ENCODE measurements around the gene MTOR. TPM values are rescaled to one million over a fixed set of nuclear protein-coding genes. Genes with fewer than 3 reads are reported as not detected.

Gene MTOR
- total RNA-seq, 1 donor from 2014 or later: 43.6 TPM

GRCh38 chr1:11216074-11216473 lies 46.3 kb downstream of the MTOR start:
- Mint-ChIP-seq H3K4me3 (ENCODE audit: unreplicated experiment) (no peak overlapping the region), H3K9me3 (ENCODE audit: unreplicated experiment) (no peaks in the 10 kb centered on the region), H3K4me1 (ENCODE audit: low read depth, unreplicated experiment) (no peaks in the 10 kb centered on the region), H3K27me3 (ENCODE audit: low read depth, unreplicated experiment) (no peaks in the 10 kb centered on the region), H3K36me3 (ENCODE audit: low read depth, unreplicated experiment) (peaks cover 29% of the 10 kb centered on the region), H3K27ac (ENCODE audit: unreplicated experiment) (no peak overlapping the region)
- TF ChIP-seq EZH2 (IDR thresholded peaks at IDR 0.05; ENCODE audit: insufficient read depth, low read length) (no peak), CTCF (IDR thresholded peaks at IDR 0.05; ENCODE audit: insufficient read depth, low read depth, low read length) (no peak)
- FAIRE-seq (no peak), DNase-seq (ENCODE audit: low read depth) (no peak)
- no peak overlapping the region for H2AFZ ChIP-seq (ENCODE audit: low read depth, low read length)
- H3K9ac ChIP-seq (ENCODE audit: low read length): no peak overlapping the region
- peaks cover 5% of the 10 kb centered on the region for H4K20me1 ChIP-seq (ENCODE audit: insufficient read depth, low read length)
- no peaks in the 10 kb centered on the region for H3K9me3 ChIP-seq (ENCODE audit: insufficient read depth, low read depth, low read length)
- no peak overlapping the region for H3K4me2 ChIP-seq (ENCODE audit: low read length)
- H3K36me3 ChIP-seq (ENCODE audit: insufficient read depth, low read length): peaks cover 51% of the 10 kb centered on the region
- H3K27ac ChIP-seq (ENCODE audit: low read depth, low read length): no peak overlapping the region
- no peaks in the 10 kb centered on the region for H3K4me1 ChIP-seq (ENCODE audit: insufficient read depth, low read length)
- H3K79me2 ChIP-seq (ENCODE audit: insufficient read depth, low read length): no peaks in the 10 kb centered on the region
- no peaks in the 10 kb centered on the region for H3K27me3 ChIP-seq (ENCODE audit: insufficient read depth, low read length)
- no peak overlapping the region for H3K4me3 ChIP-seq (ENCODE audit: insufficient read depth, low read depth, low read length)

GRCh38 chr1:11215381-11216005 lies 46.9 kb downstream of the MTOR start:
- H3K4me3 Mint-ChIP-seq (ENCODE audit: unreplicated experiment): no peak overlapping the region

More at GRCh38 chr1:11215381-11216005, 46.9 kb downstream of the MTOR start:
- Mint-ChIP-seq H3K27me3 (ENCODE audit: low read depth, unreplicated experiment) (no peaks in the 10 kb centered on the region), H3K27ac (ENCODE audit: unreplicated experiment) (no peak overlapping the region), H3K36me3 (ENCODE audit: low read depth, unreplicated experiment) (peaks cover 29% of the 10 kb centered on the region), H3K4me1 (ENCODE audit: low read depth, unreplicated experiment) (no peaks in the 10 kb centered on the region), H3K9me3 (ENCODE audit: unreplicated experiment) (no peaks in the 10 kb centered on the region)
- peaks cover 5% of the 10 kb centered on the region for H4K20me1 ChIP-seq (ENCODE audit: insufficient read depth, low read length)
- peaks cover 53% of the 10 kb centered on the region for H3K36me3 ChIP-seq (ENCODE audit: insufficient read depth, low read length)
- H3K9ac ChIP-seq (ENCODE audit: low read length): no peak overlapping the region
- no peaks in the 10 kb centered on the region for H3K27me3 ChIP-seq (ENCODE audit: insufficient read depth, low read length)
- DNase-seq (ENCODE audit: low read depth) (no peak), FAIRE-seq (no peak)
- no peak overlapping the region for H3K27ac ChIP-seq (ENCODE audit: low read depth, low read length)
- H3K4me1 ChIP-seq (ENCODE audit: insufficient read depth, low read length): no peaks in the 10 kb centered on the region
- TF ChIP-seq EZH2 (IDR thresholded peaks at IDR 0.05; ENCODE audit: insufficient read depth, low read length) (no peak), CTCF (IDR thresholded peaks at IDR 0.05; ENCODE audit: insufficient read depth, low read depth, low read length) (no peak)
- no peak overlapping the region for H3K4me3 ChIP-seq (ENCODE audit: insufficient read depth, low read depth, low read length)
- H3K79me2 ChIP-seq (ENCODE audit: insufficient read depth, low read length): no peaks in the 10 kb centered on the region
- no peak overlapping the region for H2AFZ ChIP-seq (ENCODE audit: low read depth, low read length)
- no peaks in the 10 kb centered on the region for H3K9me3 ChIP-seq (ENCODE audit: insufficient read depth, low read depth, low read length)
- H3K4me2 ChIP-seq (ENCODE audit: low read length): no peak overlapping the region
